IMR-90 (cell line): ENCODE measurements around the gene L3MBTL4. TPM values are rescaled to one million over a fixed set of nuclear protein-coding genes. Genes with fewer than 3 reads are reported as not detected.

ENCODE experiments used
- ATAC-seq: fragments of 200-7000 bp; cut with Tn5 transposase; 2 replicates; pipeline ENCODE4 v1.9.1; 2020; ENCODE audit warnings: low read depth, mild to moderate bottlenecking, moderate library complexity
- BruUV-seq: library from RNA; stranded (reverse); fragments of 400-500 nt; replicated peaks from 2 replicates; lab custom pipeline; 2021; lab: Mats Ljungman, UMichigan
- CTCF ChIA-PET: fragments of 300-600 bp; formaldehyde crosslinking; extraction: SDS; loops from one replicate; lab custom pipeline; 2021; ENCODE audit warnings: antibody characterized with exemption; lab: Yijun Ruan, JAX
- POLR2A ChIA-PET: fragments of 300-600 bp; sonication (Branson Sonifier 250); formaldehyde crosslinking; loops from one replicate; lab custom pipeline; 2022; ENCODE audit warnings: antibody characterized with exemption; ENCODE audit not compliant: unreplicated experiment; lab: Charles Lee
- DNase-seq: peaks from one replicate; pipeline ENCODE4 v3.0.0; 2013
- H2AFZ ChIP-seq: replicated peaks from 2 replicates; pipeline ENCODE3; 2013; ENCODE audit warnings: low read length, mild to moderate bottlenecking; ENCODE audit not compliant: poor library complexity
- H2AK5ac ChIP-seq: 2 replicates; pipeline ENCODE4 v1.6.1; 2013; ENCODE audit warnings: low read depth, low read length, inconsistent platforms
- H2AK9ac ChIP-seq: replicated peaks from 2 replicates; pipeline ENCODE3; 2013; ENCODE audit warnings: mild to moderate bottlenecking, low read depth, low read length, moderate library complexity; ENCODE audit not compliant: poor library complexity
- H2BK120ac ChIP-seq: 2 replicates; pipeline ENCODE4 v1.6.1; 2013; ENCODE audit warnings: low read depth, low read length, inconsistent platforms
- H2BK15ac ChIP-seq: 3 replicates; pipeline ENCODE4 v1.6.1; 2013; ENCODE audit warnings: low read depth, low read length, inconsistent platforms
- H2BK20ac ChIP-seq: 2 replicates; pipeline ENCODE4 v1.6.1; 2013; ENCODE audit warnings: low read depth, mild to moderate bottlenecking, inconsistent platforms, low read length, moderate library complexity
- H2BK5ac ChIP-seq: 2 replicates; pipeline ENCODE4 v1.6.1; 2013; ENCODE audit warnings: mild to moderate bottlenecking, low read depth, low read length, inconsistent platforms; ENCODE audit not compliant: poor library complexity, severe bottlenecking
- H3K14ac ChIP-seq: replicated peaks from 2 replicates; pipeline ENCODE4 v1.6.1; 2013; ENCODE audit warnings: low read depth, low read length, inconsistent platforms
- H3K18ac ChIP-seq: 2 replicates; pipeline ENCODE4 v1.6.1; 2013; ENCODE audit warnings: low read depth, low read length, control low read depth
- H3K23ac ChIP-seq: 2 replicates; pipeline ENCODE4 v1.6.1; 2013; ENCODE audit warnings: low read depth, low read length, inconsistent platforms
- H3K27ac ChIP-seq: 2 replicates; pipeline ENCODE4 v1.5.1; 2013; ENCODE audit warnings: mild to moderate bottlenecking, control low read depth, low read length; ENCODE audit not compliant: insufficient read depth
- H3K27me3 ChIP-seq: 2 replicates; pipeline ENCODE4 v1.6.1; 2013; ENCODE audit warnings: low read length; ENCODE audit not compliant: control insufficient read depth, insufficient read depth
- H3K36me3 ChIP-seq: 2 replicates; pipeline ENCODE4 v1.6.1; 2013; ENCODE audit warnings: low read length, mixed read lengths; ENCODE audit not compliant: control insufficient read depth, insufficient read depth
- H3K4ac ChIP-seq: 2 replicates; pipeline ENCODE4 v1.6.1; 2013; ENCODE audit warnings: low read depth, low read length, inconsistent platforms
- H3K4me1 ChIP-seq: 2 replicates; pipeline ENCODE4 v1.6.1; 2013; ENCODE audit warnings: low read length, mixed read lengths; ENCODE audit not compliant: control insufficient read depth, insufficient read depth
- H3K4me2 ChIP-seq: 2 replicates; pipeline ENCODE4 v1.6.1; 2013; ENCODE audit warnings: low read depth, mild to moderate bottlenecking, control low read depth, low read length, moderate library complexity
- H3K4me3 ChIP-seq: 2 replicates; pipeline ENCODE4 v1.5.1; 2013; ENCODE audit warnings: low read depth, mild to moderate bottlenecking, control low read depth, low read length, moderate library complexity; ENCODE audit not compliant: insufficient read depth
- H3K56ac ChIP-seq: 2 replicates; pipeline ENCODE4 v1.6.1; 2013; ENCODE audit warnings: low read length, inconsistent platforms; ENCODE audit not compliant: insufficient read depth; ENCODE audit errors: extremely low read depth
- H3K79me1 ChIP-seq, 2 experiments: 2 replicates each; pipeline ENCODE4 v1.6.1; 2013; ENCODE audit warnings: low read length in 2 of 2, inconsistent platforms in 1 of 2, low read depth in 1 of 2
- H3K9ac ChIP-seq: 2 replicates; pipeline ENCODE4 v1.6.1; 2013; ENCODE audit warnings: low read depth, low read length, control low read depth
- H3K9me1 ChIP-seq: 2 replicates; pipeline ENCODE4 v1.6.1; 2013; ENCODE audit warnings: low read length, inconsistent platforms; ENCODE audit not compliant: insufficient read depth
- H3K9me3 ChIP-seq: 2 replicates; pipeline ENCODE4 v1.6.1; 2013; ENCODE audit warnings: low read length; ENCODE audit not compliant: control insufficient read depth, insufficient read depth
- H4K20me1 ChIP-seq: 2 replicates; pipeline ENCODE4 v1.6.1; 2013; ENCODE audit warnings: low read length, inconsistent platforms; ENCODE audit not compliant: insufficient read depth
- H4K5ac ChIP-seq: 2 replicates; pipeline ENCODE4 v1.6.1; 2013; ENCODE audit warnings: mild to moderate bottlenecking, low read depth, low read length, control low read depth
- H4K8ac ChIP-seq, 2 experiments: 2 replicates each; pipeline ENCODE4 v1.6.1; 2013; ENCODE audit warnings: low read depth in 2 of 2, low read length in 2 of 2, control low read depth in 1 of 2, inconsistent platforms in 1 of 2
- H4K91ac ChIP-seq: 2 replicates; pipeline ENCODE4 v1.6.1; 2013; ENCODE audit warnings: low read depth, low read length, inconsistent platforms; ENCODE audit not compliant: insufficient read depth
- CEBPB ChIP-seq: IDR thresholded peaks from 2 replicates; pipeline ENCODE4 v1.6.1; 2012; ENCODE audit warnings: low read depth, low read length, improper control_type of control experiment
- CTCF ChIP-seq: conservative IDR thresholded peaks from 2 replicates; pipeline ENCODE4 v1.5.1; 2012; ENCODE audit warnings: mild to moderate bottlenecking, low read depth, low read length, improper control_type of control experiment
- MAFK ChIP-seq: IDR thresholded peaks from 2 replicates; pipeline ENCODE4 v1.6.1; 2012; ENCODE audit warnings: low read depth, low read length, improper control_type of control experiment
- POLR2A ChIP-seq: IDR thresholded peaks from 2 replicates; pipeline ENCODE4 v1.6.1; 2012; ENCODE audit warnings: mild to moderate bottlenecking, low read depth, low read length
- RCOR1 ChIP-seq: IDR thresholded peaks from 2 replicates; pipeline ENCODE4 v1.6.1; 2012; ENCODE audit warnings: mild to moderate bottlenecking, low read length, improper control_type of control experiment; ENCODE audit not compliant: insufficient replicate concordance
- USF2 ChIP-seq: fragments of 150-350 bp; IDR thresholded peaks from 2 replicates; pipeline ENCODE4 v1.6.1; 2017; ENCODE audit warnings: mild to moderate bottlenecking, antibody characterized with exemption, low read length, low read depth
- WGBS, 2 experiments: methylation state at CpG; one replicate each; pipeline versions ENCODE4 v1.1.5 to v1.1.7; 2013; ENCODE audit warnings: missing lambda C conversion rate in 2 of 2; ENCODE audit not compliant: insufficient read length in 1 of 2; ENCODE audit errors: extremely low coverage in 2 of 2; 5-methylcytosine and 5-hydroxymethylcytosine counted together
- dilution Hi-C: fragments of 300-500 bp; cut with HindIII; formaldehyde crosslinking; loops from one replicate; pipeline ENCODE4 v1.14.3; 2018; ENCODE audit warnings: low sequenced_read_pairs; ENCODE audit not compliant: unreplicated experiment
- in situ Hi-C: fragments of 300-500 bp; cut with MboI; formaldehyde crosslinking; loops from 3 replicates; pipeline ENCODE4 v1.14.3; 2019; ENCODE audit warnings: low sequenced_read_pairs, inconsistent platforms, mixed read lengths
- intact Hi-C: fragments of 100-400 bp; cut with micrococcal nuclease; formaldehyde crosslinking; loops from 2 replicates; pipeline ENCODE4 v1.10.0; 2022
- polyA plus RNA-seq, 3 experiments: library from polyadenylated mRNA; depleted of rRNA; stranded (reverse); fragments of >200 nt; gene quantifications; 2 replicates each; pipeline ENCODE4 v1.2.3, GENCODE V29; 2012; ENCODE audit warnings: low replicate concordance in 1 of 3
- total RNA-seq: library from RNA; depleted of rRNA; stranded (reverse); fragments of >200 nt; gene quantifications from 2 replicates; pipeline ENCODE4 v1.2.3, GENCODE V29; 2012

Gene L3MBTL4
- total and polyA plus RNA-seq, 2 of the 4 experiments (the other 2 are of a cell fraction), result under 0.01 to 0.02 TPM

GRCh38 chr18:6111726-6112125, 303.0 kb downstream of the L3MBTL4 start:
- no peaks in the 10 kb centered on the region for H3K9me1 ChIP-seq
- H3K23ac ChIP-seq, result no peak overlapping the region
- ATAC-seq (no peak), DNase-seq (no peak)
- H3K14ac ChIP-seq, result no peak overlapping the region
- H2BK20ac ChIP-seq, result no peak overlapping the region
- H4K5ac ChIP-seq, result no peak overlapping the region
- H4K8ac ChIP-seq, result no peak overlapping the region
- BruUV-seq, result no TSS peak
- no peak overlapping the region for H2BK5ac ChIP-seq
- ChIA-PET POLR2A (no interaction called here), CTCF (no interaction called here)
- WGBS, 2 experiments, result no CpG with 5 or more reads among the region's 3 CpGs
- TF ChIP-seq RCOR1 (no peak), USF2 (no peak), CEBPB (peak; percentile 53), POLR2A (no peak), MAFK (no peak), CTCF (no peak)
- H4K20me1 ChIP-seq, result no peaks in the 10 kb centered on the region
- no peak overlapping the region for H3K27ac ChIP-seq
- intact Hi-C loops (no loop called here), in situ Hi-C loops (no loop called here), dilution Hi-C loops (no loop called here)
- no peak overlapping the region for H4K91ac ChIP-seq
- no peak overlapping the region for H3K4ac ChIP-seq
- no peak overlapping the region for H2BK15ac ChIP-seq
- H3K9ac ChIP-seq, result no peak overlapping the region
- H2AK5ac ChIP-seq, result no peak overlapping the region
- H3K4me3 ChIP-seq, result no peak overlapping the region
- H2AFZ ChIP-seq, result no peak overlapping the region
- H2AK9ac ChIP-seq, result no peak overlapping the region
- peaks cover 2% of the 10 kb centered on the region for H3K27me3 ChIP-seq
- no peaks in the 10 kb centered on the region for H3K4me1 ChIP-seq
- H2BK120ac ChIP-seq, result no peak overlapping the region
- H3K79me1 ChIP-seq, result no peaks in the 10 kb centered on the region
- no peaks in the 10 kb centered on the region for H3K9me3 ChIP-seq
- H3K4me2 ChIP-seq, result no peak overlapping the region
- H3K36me3 ChIP-seq, result no peaks in the 10 kb centered on the region
- no peak overlapping the region for H3K18ac ChIP-seq
- H3K56ac ChIP-seq, result no peak overlapping the region
